Neural progenitor cell (in vitro differentiated cells): ENCODE data around the gene AMBRA1.

ENCODE experiments used
- CTCF ChIP-seq: fragments of 200-600 bp; sonication (generic); IDR thresholded peaks from 2 replicates; pipeline ENCODE4 v1.5.1; 2017; ENCODE audit warnings: antibody characterized with exemption, mild to moderate bottlenecking
- EZH2 ChIP-seq: fragments of 200-600 bp; sonication (generic); IDR thresholded peaks from 2 replicates; pipeline ENCODE4 v1.6.1; 2017; ENCODE audit warnings: antibody characterized with exemption, mild to moderate bottlenecking, moderate library complexity
- EZH2phosphoT487 ChIP-seq: fragments of 200-600 bp; sonication (generic); IDR thresholded peaks from 2 replicates; pipeline ENCODE4 v1.6.1; 2017; ENCODE audit warnings: antibody characterized with exemption

DNA sequence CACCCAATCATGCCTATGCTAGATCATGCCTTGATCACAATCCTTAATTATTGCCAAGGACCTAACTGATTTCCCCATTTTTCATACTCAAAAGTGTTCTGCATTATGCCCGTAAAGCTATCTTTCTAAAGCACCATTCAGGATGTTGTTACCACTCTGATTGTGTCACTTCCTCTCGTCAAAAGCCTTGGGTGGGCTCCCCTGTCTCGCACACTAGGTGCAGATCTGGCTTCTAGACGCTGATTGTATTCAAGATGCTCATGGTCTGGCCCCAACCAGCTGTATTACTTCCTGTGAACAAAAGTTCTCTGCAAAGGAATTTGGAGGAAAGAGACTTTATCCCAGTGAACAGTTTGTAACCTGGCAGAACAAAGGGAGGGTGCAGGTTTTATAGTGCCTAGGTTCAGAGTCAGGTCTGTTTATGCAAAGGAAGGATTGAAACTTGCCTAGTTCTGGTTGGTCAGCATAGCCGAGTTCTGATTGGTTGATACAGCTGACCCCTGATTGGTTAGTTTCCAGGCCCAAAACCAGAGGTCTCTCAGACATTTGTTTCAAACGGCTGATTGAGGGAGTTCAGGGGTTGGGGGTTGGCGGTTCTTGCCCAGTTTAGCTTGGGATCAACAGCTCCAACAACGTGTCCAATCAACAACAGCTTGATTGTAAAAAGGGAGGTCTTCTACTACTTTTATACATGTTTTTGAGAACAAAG, 49.0 kb upstream of the AMBRA1 start:
- TF ChIP-seq CTCF (no peak), EZH2 (no peak), EZH2phosphoT487 (no peak)
